Fibroblast of pulmonary artery (primary cell): ENCODE data around the gene ALDH3B1.
"Not testable (repeated sequence)": the region's sequence is repeated elsewhere in the genome, so short reads cannot be mapped to it uniquely, and the experiment has no call there.

Experiments used
- DNase-seq: peaks from one replicate; pipeline ENCODE4 v3.0.0-alpha.2; 2010; ENCODE audit warnings: low read depth
- H3K4me3 ChIP-seq: replicated peaks from 2 replicates; pipeline ENCODE4 v1.5.1; 2011; ENCODE audit warnings: low read depth, mild to moderate bottlenecking, control low read depth, low read length, moderate library complexity
- CTCF ChIP-seq: IDR thresholded peaks from 2 replicates; pipeline ENCODE4 v1.5.1; 2011; ENCODE audit warnings: mild to moderate bottlenecking, control low read depth, low read length, inconsistent platforms; ENCODE audit errors: missing control alignments

The ALDH3B1 gene

GRCh38 chr11:67993821-67994220 is 16.3 kb upstream of the ALDH3B1 start:
- peak; percentile 46 for TF ChIP-seq CTCF
- not testable (repeated sequence) for H3K4me3 ChIP-seq, DNase-seq

- not testable (repeated sequence) for DNase-seq, H3K4me3 ChIP-seq
Measured at GRCh38 chr11:67994387-67994786, 15.7 kb upstream of the ALDH3B1 start.

DNA sequence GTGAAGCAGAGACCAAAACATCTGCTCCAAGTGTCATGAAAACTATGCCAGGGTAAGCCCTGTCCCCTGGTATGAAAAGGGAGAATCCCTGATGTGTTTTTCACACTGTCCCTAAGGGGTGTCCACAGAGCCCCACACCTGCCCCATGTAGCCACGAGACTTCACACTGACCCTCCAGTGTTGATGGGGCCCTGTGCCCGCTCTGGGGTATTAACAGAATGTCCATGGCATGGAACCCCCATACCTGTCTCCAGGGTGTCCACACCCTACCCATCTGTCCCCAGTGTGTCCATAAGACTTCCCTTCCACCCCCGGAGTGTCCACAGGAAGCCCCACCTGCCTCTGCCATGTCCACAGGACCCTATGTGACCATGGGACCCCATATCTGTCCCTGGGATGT is 15.0 kb upstream of the ALDH3B1 start:
- not testable (repeated sequence) for DNase-seq, H3K4me3 ChIP-seq

DNA sequence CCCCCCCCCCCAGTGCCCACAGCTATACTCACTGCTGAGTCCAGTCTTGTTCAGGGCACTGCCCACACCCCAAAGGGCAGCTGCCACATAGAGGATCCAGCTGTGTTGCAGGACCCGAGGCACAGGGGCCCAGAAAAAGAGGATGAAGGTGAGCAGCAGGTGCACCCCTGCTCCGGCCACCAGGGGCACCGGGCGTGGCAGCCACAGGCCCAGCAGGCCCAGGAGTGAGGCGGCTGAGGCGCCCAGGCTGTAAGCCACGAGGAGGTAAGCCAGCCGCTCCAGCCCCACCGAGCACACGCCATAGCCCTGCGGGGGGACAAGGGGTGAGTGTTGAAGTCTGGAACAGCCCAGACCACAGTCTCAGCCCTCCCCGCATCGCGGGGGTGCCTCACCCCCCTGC is 14.5 kb upstream of the ALDH3B1 start:
- not testable (repeated sequence) for DNase-seq, H3K4me3 ChIP-seq

- TF ChIP-seq CTCF = no peak
- no peak for DNase-seq
- no peak overlapping the region for H3K4me3 ChIP-seq
Measured at GRCh38 chr11:67996051-67996450, 14.1 kb upstream of the ALDH3B1 start.

GRCh38 chr11:67996622-67997474 is 13.3 kb upstream of the ALDH3B1 start:
- DNase-seq = peak; percentile 39
- H3K4me3 ChIP-seq = no peak overlapping the region
- TF ChIP-seq CTCF = no peak

- no peak for TF ChIP-seq CTCF
- no peak for DNase-seq
- no peak overlapping the region for H3K4me3 ChIP-seq
Measured at GRCh38 chr11:67997475-67997921, 12.6 kb upstream of the ALDH3B1 start.

GRCh38 chr11:67998150-67999045 is 11.7 kb upstream of the ALDH3B1 start:
- H3K4me3 ChIP-seq = no peak overlapping the region
- DNase-seq = no peak
- TF ChIP-seq CTCF = no peak
